NB4 (cell line): ENCODE data around the gene MAST4.

Source experiments
- MYC ChIP-seq: IDR thresholded peaks from 2 replicates; pipeline ENCODE4 v1.6.1; 2011; ENCODE audit warnings: low read depth, low read length
- TF ChIP-seq, protein P1 (sequence below): IDR thresholded peaks from one replicate; pipeline ENCODE4 v1.5.1; 2012; ENCODE audit warnings: low read depth, low read length

DNA sequence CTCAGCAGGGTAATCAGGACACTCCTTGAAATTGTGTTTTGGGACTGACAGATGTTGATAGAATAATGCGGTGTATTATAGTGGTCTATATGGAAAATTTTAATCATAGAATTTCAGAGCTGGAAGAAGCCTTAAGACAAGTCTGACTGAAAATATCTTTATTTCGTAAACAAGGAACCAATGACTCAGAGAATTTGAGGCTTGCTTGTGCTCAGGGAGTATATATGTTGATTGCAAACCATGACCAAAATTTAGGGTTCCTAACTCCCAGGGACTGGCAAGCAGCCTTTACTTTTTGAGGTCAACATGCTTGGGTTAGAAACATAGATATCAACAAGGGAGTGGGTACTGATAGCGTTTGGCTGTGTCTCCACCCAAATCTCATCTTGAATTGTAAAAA is 313.2 kb downstream of the MAST4 start:
- TF ChIP-seq MYC = no peak
- TF ChIP-seq, protein P1, sequence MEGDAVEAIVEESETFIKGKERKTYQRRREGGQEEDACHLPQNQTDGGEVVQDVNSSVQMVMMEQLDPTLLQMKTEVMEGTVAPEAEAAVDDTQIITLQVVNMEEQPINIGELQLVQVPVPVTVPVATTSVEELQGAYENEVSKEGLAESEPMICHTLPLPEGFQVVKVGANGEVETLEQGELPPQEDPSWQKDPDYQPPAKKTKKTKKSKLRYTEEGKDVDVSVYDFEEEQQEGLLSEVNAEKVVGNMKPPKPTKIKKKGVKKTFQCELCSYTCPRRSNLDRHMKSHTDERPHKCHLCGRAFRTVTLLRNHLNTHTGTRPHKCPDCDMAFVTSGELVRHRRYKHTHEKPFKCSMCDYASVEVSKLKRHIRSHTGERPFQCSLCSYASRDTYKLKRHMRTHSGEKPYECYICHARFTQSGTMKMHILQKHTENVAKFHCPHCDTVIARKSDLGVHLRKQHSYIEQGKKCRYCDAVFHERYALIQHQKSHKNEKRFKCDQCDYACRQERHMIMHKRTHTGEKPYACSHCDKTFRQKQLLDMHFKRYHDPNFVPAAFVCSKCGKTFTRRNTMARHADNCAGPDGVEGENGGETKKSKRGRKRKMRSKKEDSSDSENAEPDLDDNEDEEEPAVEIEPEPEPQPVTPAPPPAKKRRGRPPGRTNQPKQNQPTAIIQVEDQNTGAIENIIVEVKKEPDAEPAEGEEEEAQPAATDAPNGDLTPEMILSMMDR = no peak
